Stimulated activated CD4-positive, alpha-beta T cell treated with anti-CD3 and anti-CD28 coated beads, TNF-alpha, amount 100 ng/mL, for 4 hours (primary cell): ENCODE measurements around the gene AKT3.

Experiments used
- DNase-seq, 3 experiments: peaks; one replicate each; pipeline ENCODE4 v3.0.0-alpha.2; 2020; ENCODE audit warnings: low read depth in 3 of 3

AKT3 gene

GRCh38 chr1:243508303-243508713 is 341.7 kb downstream of the AKT3 start:
- no peak for DNase-seq

- no peak for DNase-seq
These were observed 342.3 kb downstream of the AKT3 start for GRCh38 chr1:243507672-243508302.

DNA sequence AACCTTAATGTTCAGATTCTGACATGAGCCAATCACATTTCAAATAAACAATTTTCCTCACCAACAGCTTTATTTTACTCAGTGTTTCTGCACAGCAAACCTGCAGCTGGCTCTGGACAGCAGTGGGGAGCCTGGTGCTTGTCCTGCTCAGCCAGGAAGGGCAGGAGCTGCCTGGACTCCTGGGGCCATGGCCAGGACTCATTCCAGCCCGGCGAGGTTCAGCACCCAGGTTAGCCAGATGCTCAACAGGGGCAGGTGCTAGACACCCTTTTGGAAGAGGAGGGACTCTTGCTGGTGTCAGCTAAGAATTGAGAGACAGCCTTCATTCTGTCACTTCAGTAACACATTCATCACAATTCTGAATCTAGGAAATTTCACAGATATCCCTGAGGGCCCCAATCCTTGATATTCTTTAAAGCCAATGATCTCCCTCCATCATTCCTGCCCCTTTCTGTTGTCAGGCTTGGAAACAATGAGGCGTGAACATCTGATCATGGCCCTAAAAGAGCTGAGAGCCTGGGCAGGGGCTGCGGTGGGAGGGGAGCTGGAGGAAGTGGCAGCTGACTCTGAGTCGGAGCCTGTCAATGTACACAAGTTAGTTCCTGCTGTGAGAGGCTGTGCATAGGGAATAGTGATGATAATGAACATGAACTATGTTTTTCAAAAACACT is 342.9 kb downstream of the AKT3 start:
- DNase-seq = no peak

DNA sequence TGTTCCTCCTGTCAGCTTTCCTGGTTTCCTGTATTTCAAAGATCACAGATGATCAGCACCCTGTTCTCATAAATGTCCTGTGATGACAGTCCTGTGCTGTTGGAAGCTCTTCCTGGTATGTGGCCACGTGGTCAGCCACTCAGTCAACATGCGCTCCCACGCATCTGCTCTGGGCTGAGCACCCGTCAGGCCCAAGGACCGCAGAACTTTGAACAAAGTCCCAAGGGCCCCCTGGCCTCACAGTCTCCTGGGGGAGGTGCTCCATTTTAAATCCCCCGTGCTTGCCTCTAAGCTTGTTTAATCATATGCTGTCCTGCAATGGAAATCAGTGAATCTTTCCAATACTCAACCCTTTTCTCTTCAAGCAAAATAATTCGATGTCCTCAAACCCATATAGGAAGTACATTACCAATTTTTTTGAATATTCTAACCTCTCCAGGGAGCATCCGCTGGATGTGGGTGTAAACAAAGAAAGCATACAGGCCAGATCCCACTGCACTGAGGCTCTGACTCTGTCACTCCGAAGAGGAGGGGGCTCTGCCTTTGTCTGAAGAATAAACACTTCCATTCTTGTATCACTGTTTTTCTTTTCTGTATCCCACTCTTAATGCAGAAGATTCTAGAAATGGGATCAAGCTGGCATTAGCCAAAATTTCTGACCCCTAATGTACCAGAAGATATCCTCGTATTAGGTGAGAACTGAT is 343.9 kb downstream of the AKT3 start:
- DNase-seq = no peak

GRCh38 chr1:243503155-243503554 is 346.9 kb downstream of the AKT3 start:
- DNase-seq = no peak

- no peak for DNase-seq
These were observed 349.0 kb downstream of the AKT3 start for GRCh38 chr1:243501002-243501401.

- no peak for DNase-seq
These were observed 349.5 kb downstream of the AKT3 start for GRCh38 chr1:243500512-243500911.

DNA sequence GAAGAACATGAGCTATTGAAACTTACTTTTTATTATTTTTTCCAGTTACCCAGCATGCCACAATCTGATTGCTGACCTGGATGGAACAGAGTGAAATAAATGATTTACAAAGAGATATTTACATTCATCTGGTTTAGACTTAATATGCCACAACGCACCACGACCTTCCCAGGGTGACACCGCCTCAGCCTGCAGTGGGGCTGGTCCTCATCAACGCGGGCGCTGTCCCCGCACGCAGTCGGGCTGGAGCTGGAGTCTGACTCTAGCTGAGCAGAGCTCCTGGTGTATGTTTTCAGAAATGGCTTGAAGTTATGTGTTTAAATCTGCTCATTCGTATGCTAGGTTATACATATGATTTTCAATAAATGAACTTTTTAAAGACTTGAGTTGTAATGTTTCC is 350.3 kb downstream of the AKT3 start:
- DNase-seq = no peak

DNA sequence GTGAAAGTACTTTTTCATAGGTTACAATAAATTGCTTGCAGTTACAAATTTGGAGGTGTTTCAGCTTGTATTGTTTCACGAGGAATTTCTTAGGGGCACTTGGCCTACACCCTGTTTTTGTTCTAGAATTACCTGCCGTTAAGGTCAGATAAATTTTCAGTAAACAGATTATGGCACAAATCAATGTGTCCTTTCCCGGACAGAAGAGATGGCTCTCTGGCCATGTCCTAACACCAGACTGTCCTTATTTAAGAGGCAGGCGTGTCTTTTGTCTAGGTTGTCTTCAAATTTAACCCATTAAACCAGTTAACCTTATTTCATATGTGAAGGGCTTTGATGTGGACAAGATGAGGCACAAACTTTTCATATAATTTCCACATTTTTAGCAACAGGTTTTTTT is 350.8 kb downstream of the AKT3 start:
- DNase-seq = no peak

- DNase-seq = no peak
These were observed 351.9 kb downstream of the AKT3 start for GRCh38 chr1:243497939-243498681.

- no peak for DNase-seq
These were observed 353.2 kb downstream of the AKT3 start for GRCh38 chr1:243496806-243497205.

DNA sequence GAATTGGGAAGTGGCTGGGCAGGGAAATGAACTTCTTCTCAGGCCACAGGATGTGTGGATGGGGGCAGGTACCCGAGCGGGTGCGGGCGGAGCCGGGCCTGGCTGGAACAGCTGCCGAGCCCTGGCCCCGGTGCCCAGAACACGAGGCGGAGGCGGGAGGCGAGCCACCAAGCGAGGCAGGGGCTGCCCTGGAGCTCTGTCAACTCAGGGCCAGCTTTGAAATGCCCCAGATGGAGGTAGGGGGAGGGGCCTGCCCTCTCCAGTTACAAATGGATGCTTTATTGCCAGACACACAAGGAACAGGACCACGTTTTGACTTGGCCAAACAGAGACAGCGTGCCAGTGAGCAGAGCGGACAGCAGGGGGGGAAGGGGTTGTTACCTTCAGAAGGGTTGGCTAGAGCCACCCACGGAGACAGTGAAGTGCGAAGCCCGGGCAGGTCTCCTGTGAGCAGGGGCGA is 353.8 kb downstream of the AKT3 start:
- DNase-seq = no peak

DNA sequence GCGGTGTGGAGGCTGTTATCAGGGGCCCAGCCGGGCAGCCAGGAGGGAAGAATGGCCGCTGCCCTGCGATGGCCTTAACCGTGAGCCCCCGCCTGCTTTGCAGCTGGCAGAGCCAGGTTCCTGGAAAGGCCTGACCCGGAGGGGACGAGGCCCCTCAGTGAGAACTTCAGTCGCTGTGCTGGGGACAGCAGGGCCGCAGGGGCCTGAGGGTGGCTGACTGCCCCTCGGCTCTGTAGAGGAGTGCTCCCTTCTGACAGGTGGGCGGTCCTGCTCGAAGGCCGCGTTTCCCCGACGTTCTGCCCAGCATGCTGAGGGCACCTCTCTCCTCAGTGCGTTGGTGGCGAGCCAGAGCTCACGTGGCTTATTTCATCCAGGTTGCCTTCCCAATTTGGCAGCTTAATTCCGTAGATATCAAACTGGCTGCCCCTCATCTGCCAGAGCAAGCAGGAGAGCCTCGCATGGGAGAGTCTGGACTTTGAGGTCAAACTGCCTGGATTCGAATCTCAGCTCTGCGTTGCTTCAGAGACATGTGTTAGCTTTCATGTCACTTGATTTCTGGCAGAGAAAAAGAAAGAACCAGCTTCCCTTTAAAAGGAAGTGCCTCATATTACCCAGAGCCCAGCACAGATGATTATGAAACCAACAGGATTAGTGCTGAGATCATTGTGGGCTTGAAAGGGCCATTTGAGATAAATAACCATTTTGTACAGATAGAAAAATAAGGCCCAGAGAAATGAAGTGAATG is 354.4 kb downstream of the AKT3 start:
- no peak for DNase-seq

- DNase-seq = no peak
These were observed 355.2 kb downstream of the AKT3 start for GRCh38 chr1:243494741-243495431.

GRCh38 chr1:243493156-243494129 is 356.6 kb downstream of the AKT3 start:
- no peak for DNase-seq

- no peak for DNase-seq
These were observed 359.0 kb downstream of the AKT3 start for GRCh38 chr1:243490748-243491686.

- no peak for DNase-seq
These were observed 360.1 kb downstream of the AKT3 start for GRCh38 chr1:243489681-243490546.

- no peak for DNase-seq
These were observed 360.9 kb downstream of the AKT3 start for GRCh38 chr1:243489158-243489527.
